HG03457 (cell line): ENCODE data around the gene LAMC3.
"Not testable (repeated sequence)": the region's sequence is repeated elsewhere in the genome, so short reads cannot be mapped to it uniquely, and the experiment has no call there.

Experiments used
- ATAC-seq: cut with Tn5 transposase; IDR thresholded peaks from one replicate; pipeline ENCODE4 v1.9.1; 2021; ENCODE audit warnings: moderate number of reproducible peaks; ENCODE audit not compliant: unreplicated experiment

The LAMC3 gene

GRCh38 chr9:131027048-131027871 lies 18.3 kb downstream of the LAMC3 start:
- ATAC-seq: no peak

- no peak for ATAC-seq
Measured at GRCh38 chr9:131027872-131028179, 18.9 kb downstream of the LAMC3 start.

GRCh38 chr9:131028221-131028884 lies 19.4 kb downstream of the LAMC3 start:
- ATAC-seq: no peak

- no peak for ATAC-seq
Measured at GRCh38 chr9:131028931-131029573, 20.1 kb downstream of the LAMC3 start.

- ATAC-seq: no peak
Measured at GRCh38 chr9:131029574-131029952, 20.6 kb downstream of the LAMC3 start.

GRCh38 chr9:131030239-131031004 lies 21.4 kb downstream of the LAMC3 start:
- ATAC-seq: no peak

GRCh38 chr9:131031005-131031641 lies 22.1 kb downstream of the LAMC3 start:
- no peak for ATAC-seq

- ATAC-seq: no peak
Measured at GRCh38 chr9:131031642-131032005, 22.6 kb downstream of the LAMC3 start.

GRCh38 chr9:131032384-131032783 lies 23.4 kb downstream of the LAMC3 start:
- no peak for ATAC-seq

- ATAC-seq: no peak
Measured at GRCh38 chr9:131033269-131034224, 24.6 kb downstream of the LAMC3 start.

GRCh38 chr9:131034268-131034667 lies 25.3 kb downstream of the LAMC3 start:
- ATAC-seq: no peak

GRCh38 chr9:131034749-131035148 lies 25.8 kb downstream of the LAMC3 start:
- not testable (repeated sequence) for ATAC-seq

- ATAC-seq: no peak
Measured at GRCh38 chr9:131035548-131035947, 26.6 kb downstream of the LAMC3 start.

GRCh38 chr9:131036071-131036470 lies 27.1 kb downstream of the LAMC3 start:
- ATAC-seq: no peak

GRCh38 chr9:131036529-131037334 lies 27.8 kb downstream of the LAMC3 start:
- ATAC-seq: no peak

- no peak for ATAC-seq
Measured at GRCh38 chr9:131037335-131038255, 28.6 kb downstream of the LAMC3 start.

- no peak for ATAC-seq
Measured at GRCh38 chr9:131038256-131039128, 29.5 kb downstream of the LAMC3 start.
